Testis (tissue), 3 donors: Measurements from ENCODE around the gene SPTBN4. TPM values are rescaled to one million over a fixed set of nuclear protein-coding genes. Genes with fewer than 3 reads are reported as not detected.
"Not testable (repeated sequence)": the region's sequence is repeated elsewhere in the genome, so short reads cannot be mapped to it uniquely, and the experiment has no call there.

Experiments
- DNase-seq: peaks from one replicate; pipeline ENCODE4 v3.0.0-alpha.2; 2019
- H3K27ac ChIP-seq, 2 donors: fragments of 200-600 bp; sonication (generic); one replicate each; pipeline ENCODE4 v1.5.1; 2019
- H3K27me3 ChIP-seq: fragments of 200-600 bp; sonication (generic); one replicate; pipeline ENCODE4 v1.5.1; 2019
- H3K36me3 ChIP-seq: fragments of 200-600 bp; sonication (generic); one replicate; pipeline ENCODE4 v1.5.1; 2017; ENCODE audit warnings: low read depth; ENCODE audit errors: missing control alignments
- H3K4me1 ChIP-seq: fragments of 200-600 bp; sonication (generic); one replicate; pipeline ENCODE4 v1.5.1; 2019
- H3K4me3 ChIP-seq, 2 donors: fragments of 200-600 bp; sonication (generic); one replicate each; pipeline ENCODE4 v1.5.1; 2017 to 2019
- H3K9me3 ChIP-seq: fragments of 200-600 bp; sonication (generic); one replicate; pipeline ENCODE4 v1.5.1; 2017
- POLR2A ChIP-seq: fragments of 450-650 bp; IDR thresholded peaks from one replicate; pipeline ENCODE4 v1.6.1; 2017; ENCODE audit warnings: antibody characterized with exemption, mild to moderate bottlenecking, moderate library complexity
- WGBS, 2 donors: methylation state at CpG; one replicate each; pipeline ENCODE4 v1.1.5; 2018; 5-methylcytosine and 5-hydroxymethylcytosine counted together
- intact Hi-C: fragments of 100-400 bp; cut with DNase I; formaldehyde crosslinking; loops from one replicate; pipeline ENCODE4 v1.15.1; 2023; ENCODE audit warnings: low total_unique reads
- polyA plus RNA-seq: library from polyadenylated mRNA; stranded (reverse); fragments of 350-450 nt; fragmentation: Illumina TruSeq; extraction: RNeasy Lipid Tissue Mini Kit (QIAGEN cat#74804); gene quantifications from one replicate; pipeline ENCODE4 v1.2.3, GENCODE V29; 2014; ENCODE audit warnings: low read depth, low replicate concordance; ENCODE audit not compliant: insufficient read depth
- total RNA-seq, 2 donors: library from RNA; depleted of rRNA; stranded (reverse); fragments of >200 nt; gene quantifications; one replicate each; pipeline ENCODE4 v1.2.3, GENCODE V29; 2016
- TF ChIP-seq, protein P1 (sequence below), 3 experiments: fragments of 450-650 bp in 2 of 3; fragments of 200-600 bp in 1 of 3; sonication (generic) in 1 of 3; IDR thresholded peaks; one replicate each; pipeline ENCODE4 v1.5.1; 2016 to 2019; ENCODE audit warnings: antibody characterized with exemption in 3 of 3, mild to moderate bottlenecking in 2 of 3, moderate library complexity in 1 of 3

The SPTBN4 gene
- total and polyA plus RNA-seq, 3 donors from 2014 or later = 7.2 to 27.9 (median 18.3) TPM

DNA sequence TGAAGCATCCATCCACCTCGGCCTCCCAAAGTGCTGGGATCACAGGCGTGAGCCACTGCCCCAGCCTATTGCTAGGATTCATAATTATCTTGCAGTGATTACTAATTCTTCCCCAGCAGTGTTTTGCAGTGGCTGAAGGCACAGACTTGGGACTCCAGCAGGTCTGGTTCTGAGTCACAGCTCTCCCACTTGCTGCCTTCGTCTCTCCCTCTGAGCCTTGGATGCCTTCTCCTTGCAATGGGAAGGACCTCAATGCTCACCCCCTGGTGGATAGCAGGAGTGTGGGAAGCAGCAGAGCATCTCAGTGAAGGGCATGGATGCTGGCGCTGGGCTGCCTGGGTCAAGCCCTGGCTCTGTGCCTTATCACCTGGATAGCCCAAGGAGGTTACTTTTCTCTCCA, 72.3 kb downstream of the SPTBN4 start:
- no peaks in the 10 kb centered on the region for H3K9me3 ChIP-seq
- H3K4me3 ChIP-seq = no peak overlapping the region
- H3K4me1 ChIP-seq = peaks cover 3% of the 10 kb centered on the region
- intact Hi-C loops = no loop called here
- no peaks in the 10 kb centered on the region for H3K36me3 ChIP-seq
- no peak overlapping the region for H3K27ac ChIP-seq
- no peaks in the 10 kb centered on the region for H3K27me3 ChIP-seq
- DNase-seq = no peak
- WGBS, 2 donors = 78 to 79% methylated on average over 4 of the region's 4 CpGs
- TF ChIP-seq, protein P1, sequence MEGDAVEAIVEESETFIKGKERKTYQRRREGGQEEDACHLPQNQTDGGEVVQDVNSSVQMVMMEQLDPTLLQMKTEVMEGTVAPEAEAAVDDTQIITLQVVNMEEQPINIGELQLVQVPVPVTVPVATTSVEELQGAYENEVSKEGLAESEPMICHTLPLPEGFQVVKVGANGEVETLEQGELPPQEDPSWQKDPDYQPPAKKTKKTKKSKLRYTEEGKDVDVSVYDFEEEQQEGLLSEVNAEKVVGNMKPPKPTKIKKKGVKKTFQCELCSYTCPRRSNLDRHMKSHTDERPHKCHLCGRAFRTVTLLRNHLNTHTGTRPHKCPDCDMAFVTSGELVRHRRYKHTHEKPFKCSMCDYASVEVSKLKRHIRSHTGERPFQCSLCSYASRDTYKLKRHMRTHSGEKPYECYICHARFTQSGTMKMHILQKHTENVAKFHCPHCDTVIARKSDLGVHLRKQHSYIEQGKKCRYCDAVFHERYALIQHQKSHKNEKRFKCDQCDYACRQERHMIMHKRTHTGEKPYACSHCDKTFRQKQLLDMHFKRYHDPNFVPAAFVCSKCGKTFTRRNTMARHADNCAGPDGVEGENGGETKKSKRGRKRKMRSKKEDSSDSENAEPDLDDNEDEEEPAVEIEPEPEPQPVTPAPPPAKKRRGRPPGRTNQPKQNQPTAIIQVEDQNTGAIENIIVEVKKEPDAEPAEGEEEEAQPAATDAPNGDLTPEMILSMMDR (IDR thresholded peaks at IDR 0.05) = no peak
- TF ChIP-seq POLR2A = no peak

- intact Hi-C loops = no loop called here
- H3K4me3 ChIP-seq = no peak overlapping the region
- no peaks in the 10 kb centered on the region for H3K36me3 ChIP-seq
- peaks cover 3% of the 10 kb centered on the region for H3K4me1 ChIP-seq
- peak overlapping the region in 1 of 2 donors; percentile 25 for H3K27ac ChIP-seq
- H3K27me3 ChIP-seq = no peaks in the 10 kb centered on the region
- TF ChIP-seq, protein P1 (IDR thresholded peaks at IDR 0.05) = no peak
- TF ChIP-seq POLR2A = no peak
- WGBS, 2 donors = 39 to 52% methylated on average over 5 to 6 of the region's 6 CpGs
- peak; percentile 82 for DNase-seq
- no peaks in the 10 kb centered on the region for H3K9me3 ChIP-seq
Observed at GRCh38 chr19:40542202-40542859, 75.5 kb downstream of the SPTBN4 start.

GRCh38 chr19:40543029-40543597, 76.3 kb downstream of the SPTBN4 start:
- intact Hi-C loops = no loop called here
- Histone ChIP-seq H3K9me3 (no peaks in the 10 kb centered on the region), H3K27ac (no peak overlapping the region), H3K36me3 (no peaks in the 10 kb centered on the region), H3K27me3 (no peaks in the 10 kb centered on the region), H3K4me1 (peaks cover 3% of the 10 kb centered on the region), H3K4me3 (no peak overlapping the region)
- TF ChIP-seq POLR2A = no peak
- TF ChIP-seq, protein P1 (IDR thresholded peaks at IDR 0.05) = no peak
- no peak for DNase-seq
- WGBS, 2 donors = 96% methylated on average over 6 of the region's 6 CpGs

GRCh38 chr19:40546153-40546841, 79.5 kb downstream of the SPTBN4 start:
- H3K27ac ChIP-seq, H3K36me3 ChIP-seq, DNase-seq, H3K9me3 ChIP-seq, H3K27me3 ChIP-seq, H3K4me1 ChIP-seq, H3K4me3 ChIP-seq, intact Hi-C loops: not testable (repeated sequence)
- 90 to 94% methylated on average over 3 of the region's 3 CpGs for WGBS, 2 donors

- 90 to 93% methylated on average over 4 of the region's 4 CpGs for WGBS, 2 donors
- H3K27ac ChIP-seq, H3K27me3 ChIP-seq, H3K4me3 ChIP-seq, DNase-seq, H3K9me3 ChIP-seq, H3K36me3 ChIP-seq, intact Hi-C loops, H3K4me1 ChIP-seq: not testable (repeated sequence)
Observed at GRCh38 chr19:40547190-40547589, 80.4 kb downstream of the SPTBN4 start.
